Measurements from ENCODE around the gene ABCC4. TPM values are rescaled to one million over a fixed set of nuclear protein-coding genes. Genes with fewer than 3 reads are reported as not detected.

ABCC4 gene
- total and polyA plus RNA-seq, 9 of the 15 experiments (the other 6 are each of a cell fraction or from before 2014, with no cell fraction given): 9.4 to 46.1 (median 25.4) TPM

GRCh38 chr13:95204231-95204765 is 97.0 kb downstream of the ABCC4 start (continued):
- TF ChIP-seq ZNF609 (CRISPR knock-in tag; IDR thresholded peaks at IDR 0.05; ENCODE audit: borderline replicate concordance) (no peak), HINFP (tag; conservative IDR thresholded peaks at IDR 0.05; ENCODE audit: low read depth) (no peak), SFPQ (IDR thresholded peaks at IDR 0.05; ENCODE audit: low read depth, low read length) (no peak)

All from K562 (cell line).